Measurements from ENCODE around the gene SMIM36.

DNA sequence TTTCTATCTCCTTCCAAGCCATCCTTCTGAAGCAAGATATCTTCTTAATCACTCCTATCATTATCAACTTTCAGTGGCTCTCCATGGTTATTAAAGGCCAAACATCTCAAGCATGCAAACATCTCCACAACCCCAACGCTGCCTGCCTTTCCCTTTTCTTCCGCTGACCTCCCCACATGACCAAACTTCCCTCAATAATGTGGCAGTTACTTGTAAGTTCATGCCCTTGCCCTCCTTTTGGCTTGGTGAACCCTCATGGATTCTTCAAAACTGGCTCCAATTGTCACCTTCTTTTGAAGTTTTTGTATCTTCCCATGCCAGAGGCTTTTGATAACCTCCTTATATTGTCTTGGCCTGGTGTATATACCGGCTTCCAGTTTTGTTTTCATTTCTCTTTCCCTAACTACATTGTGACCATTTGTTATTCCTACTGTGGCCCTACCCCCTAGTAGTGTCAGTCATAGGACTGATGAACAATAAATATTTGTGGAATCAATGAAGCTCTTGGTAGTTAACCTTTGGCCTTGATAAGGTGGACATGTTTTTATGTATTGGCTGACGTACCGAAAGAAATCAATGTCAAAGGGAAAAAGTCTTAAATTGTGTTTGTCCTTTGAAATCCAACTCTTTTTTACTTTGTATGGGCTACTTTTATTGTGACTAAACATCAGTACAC is 19.9 kb upstream of the SMIM36 start:
- TF ChIP-seq CEBPB (IDR thresholded peaks at IDR 0.05; ENCODE audit: borderline replicate concordance in 1 of 2, low read depth in 2 of 2, low read length in 2 of 2) (no peak), CTCF (IDR thresholded peaks at IDR 0.05 in 2 of 3, conservative IDR thresholded peaks at IDR 0.05 in 1 of 3; ENCODE audit: control insufficient read depth in 2 of 3, extremely low read depth in 1 of 3, insufficient read depth in 1 of 3, low read depth in 3 of 3, low read length in 3 of 3) (no peak), REST (IDR thresholded peaks at IDR 0.05; ENCODE audit: low read depth, low read length) (no peak), USF1 (IDR thresholded peaks at IDR 0.05; ENCODE audit: borderline replicate concordance, extremely low read length, insufficient read depth, low read depth, low read length) (no peak), KAT2A (conservative IDR thresholded peaks at IDR 0.05; ENCODE audit: control insufficient read depth, low read depth, low read length) (no peak), ESRRA (IDR thresholded peaks at IDR 0.05; ENCODE audit: low read length) (no peak), EZH2 (IDR thresholded peaks at IDR 0.05; ENCODE audit: borderline replicate concordance, control insufficient read depth, low read depth, low read length) (no peak), IRF5 (IDR thresholded peaks at IDR 0.05; ENCODE audit: borderline replicate concordance) (no peak), ZBTB33 (IDR thresholded peaks at IDR 0.05) (no peak)
- TF ChIP-seq, protein P1, sequence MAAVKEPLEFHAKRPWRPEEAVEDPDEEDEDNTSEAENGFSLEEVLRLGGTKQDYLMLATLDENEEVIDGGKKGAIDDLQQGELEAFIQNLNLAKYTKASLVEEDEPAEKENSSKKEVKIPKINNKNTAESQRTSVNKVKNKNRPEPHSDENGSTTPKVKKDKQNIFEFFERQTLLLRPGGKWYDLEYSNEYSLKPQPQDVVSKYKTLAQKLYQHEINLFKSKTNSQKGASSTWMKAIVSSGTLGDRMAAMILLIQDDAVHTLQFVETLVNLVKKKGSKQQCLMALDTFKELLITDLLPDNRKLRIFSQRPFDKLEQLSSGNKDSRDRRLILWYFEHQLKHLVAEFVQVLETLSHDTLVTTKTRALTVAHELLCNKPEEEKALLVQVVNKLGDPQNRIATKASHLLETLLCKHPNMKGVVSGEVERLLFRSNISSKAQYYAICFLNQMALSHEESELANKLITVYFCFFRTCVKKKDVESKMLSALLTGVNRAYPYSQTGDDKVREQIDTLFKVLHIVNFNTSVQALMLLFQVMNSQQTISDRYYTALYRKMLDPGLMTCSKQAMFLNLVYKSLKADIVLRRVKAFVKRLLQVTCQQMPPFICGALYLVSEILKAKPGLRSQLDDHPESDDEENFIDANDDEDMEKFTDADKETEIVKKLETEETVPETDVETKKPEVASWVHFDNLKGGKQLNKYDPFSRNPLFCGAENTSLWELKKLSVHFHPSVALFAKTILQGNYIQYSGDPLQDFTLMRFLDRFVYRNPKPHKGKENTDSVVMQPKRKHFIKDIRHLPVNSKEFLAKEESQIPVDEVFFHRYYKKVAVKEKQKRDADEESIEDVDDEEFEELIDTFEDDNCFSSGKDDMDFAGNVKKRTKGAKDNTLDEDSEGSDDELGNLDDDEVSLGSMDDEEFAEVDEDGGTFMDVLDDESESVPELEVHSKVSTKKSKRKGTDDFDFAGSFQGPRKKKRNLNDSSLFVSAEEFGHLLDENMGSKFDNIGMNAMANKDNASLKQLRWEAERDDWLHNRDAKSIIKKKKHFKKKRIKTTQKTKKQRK (IDR thresholded peaks at IDR 0.05; ENCODE audit: low read depth, low read length): no peak
